ENCODE data around the gene CAB39. TPM values are rescaled to one million over a fixed set of nuclear protein-coding genes. Genes with fewer than 3 reads are reported as not detected.

The CAB39 gene
- total RNA-seq, 1 donor from 2014 or later: 92.2 TPM

GRCh38 chr2:230790981-230791380 is 78.3 kb downstream of the CAB39 start:
- intact Hi-C loops (cut with micrococcal nuclease): no loop called here
- peak; percentile 33 for DNase-seq
- Histone ChIP-seq H3K27ac (replicated peaks) (peak overlapping the region; percentile 51), H3K27me3 (ENCODE audit: low read depth) (no peaks in the 10 kb centered on the region), H3K4me3 (no peak overlapping the region), H3K36me3 (peaks cover 51% of the 10 kb centered on the region), H3K9me3 (replicated peaks) (peaks cover 22% of the 10 kb centered on the region), H3K4me1 (peaks cover 50% of the 10 kb centered on the region)
- no peak for TF ChIP-seq CTCF (IDR thresholded peaks at IDR 0.05; ENCODE audit: borderline replicate concordance)

- Histone ChIP-seq H3K27me3 (ENCODE audit: low read depth) (no peaks in the 10 kb centered on the region), H3K9me3 (replicated peaks) (peaks cover 8% of the 10 kb centered on the region), H3K4me1 (peaks cover 71% of the 10 kb centered on the region), H3K36me3 (peaks cover 27% of the 10 kb centered on the region), H3K27ac (replicated peaks) (peak overlapping the region; percentile 64), H3K4me3 (no peak overlapping the region)
- intact Hi-C loops (cut with micrococcal nuclease): no loop called here
- no peak for TF ChIP-seq CTCF (IDR thresholded peaks at IDR 0.05; ENCODE audit: borderline replicate concordance)
- peak; percentile 54 for DNase-seq
Measured at GRCh38 chr2:230793572-230794359, 81.1 kb downstream of the CAB39 start.

GRCh38 chr2:230794497-230794896 is 81.9 kb downstream of the CAB39 start:
- DNase-seq: no peak
- intact Hi-C loops (cut with micrococcal nuclease): no loop called here
- Histone ChIP-seq H3K4me1 (peaks cover 71% of the 10 kb centered on the region), H3K27me3 (ENCODE audit: low read depth) (no peaks in the 10 kb centered on the region), H3K27ac (replicated peaks) (peak overlapping the region; percentile 64), H3K9me3 (replicated peaks) (peaks cover under 1% of the 10 kb centered on the region), H3K4me3 (no peak overlapping the region), H3K36me3 (peaks cover 25% of the 10 kb centered on the region)
- TF ChIP-seq CTCF (IDR thresholded peaks at IDR 0.05; ENCODE audit: borderline replicate concordance): no peak

- Histone ChIP-seq H3K4me3 (no peak overlapping the region), H3K27ac (replicated peaks) (peak overlapping the region; percentile 64), H3K27me3 (ENCODE audit: low read depth) (no peaks in the 10 kb centered on the region), H3K4me1 (peaks cover 65% of the 10 kb centered on the region), H3K36me3 (peaks cover 29% of the 10 kb centered on the region), H3K9me3 (replicated peaks) (no peaks in the 10 kb centered on the region)
- TF ChIP-seq CTCF (IDR thresholded peaks at IDR 0.05; ENCODE audit: borderline replicate concordance): no peak
- DNase-seq: no peak
- intact Hi-C loops (cut with micrococcal nuclease): loop anchor here (5.0 kb wide), 1 partner anchor 84 kb away; the partner anchor contains the start of gene CAB39
Measured at GRCh38 chr2:230795856-230796255, 83.2 kb downstream of the CAB39 start.

- Histone ChIP-seq H3K36me3 (peaks cover 30% of the 10 kb centered on the region), H3K27me3 (ENCODE audit: low read depth) (no peaks in the 10 kb centered on the region), H3K9me3 (replicated peaks) (no peaks in the 10 kb centered on the region), H3K27ac (replicated peaks) (peak overlapping the region; percentile 37), H3K4me3 (no peak overlapping the region), H3K4me1 (peaks cover 60% of the 10 kb centered on the region)
- DNase-seq: no peak
- no peak for TF ChIP-seq CTCF (IDR thresholded peaks at IDR 0.05; ENCODE audit: borderline replicate concordance)
- intact Hi-C loops (cut with micrococcal nuclease): loop anchor here (5.0 kb wide), 1 partner anchor 84 kb away; the partner anchor contains the start of gene CAB39
Measured at GRCh38 chr2:230796280-230796862, 83.7 kb downstream of the CAB39 start.

All from left ventricle myocardium inferior (tissue), 1 donor.